SW 1271 (cell line): ENCODE measurements around the gene KRTAP12-4.
"Not testable (repeated sequence)": the region's sequence is repeated elsewhere in the genome, so short reads cannot be mapped to it uniquely, and the experiment has no call there.

Experiments
- DNase-seq, 2 experiments: peaks; one replicate each; lab custom pipeline; 2025; lab: John Stamatoyannopoulos, UW

The KRTAP12-4 gene, protein sequence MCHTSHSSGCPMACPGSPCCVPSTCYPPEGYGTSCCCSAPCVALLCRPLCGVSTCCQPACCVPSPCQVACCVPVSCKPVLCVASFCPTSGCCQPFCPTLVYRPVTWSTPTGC

DNA sequence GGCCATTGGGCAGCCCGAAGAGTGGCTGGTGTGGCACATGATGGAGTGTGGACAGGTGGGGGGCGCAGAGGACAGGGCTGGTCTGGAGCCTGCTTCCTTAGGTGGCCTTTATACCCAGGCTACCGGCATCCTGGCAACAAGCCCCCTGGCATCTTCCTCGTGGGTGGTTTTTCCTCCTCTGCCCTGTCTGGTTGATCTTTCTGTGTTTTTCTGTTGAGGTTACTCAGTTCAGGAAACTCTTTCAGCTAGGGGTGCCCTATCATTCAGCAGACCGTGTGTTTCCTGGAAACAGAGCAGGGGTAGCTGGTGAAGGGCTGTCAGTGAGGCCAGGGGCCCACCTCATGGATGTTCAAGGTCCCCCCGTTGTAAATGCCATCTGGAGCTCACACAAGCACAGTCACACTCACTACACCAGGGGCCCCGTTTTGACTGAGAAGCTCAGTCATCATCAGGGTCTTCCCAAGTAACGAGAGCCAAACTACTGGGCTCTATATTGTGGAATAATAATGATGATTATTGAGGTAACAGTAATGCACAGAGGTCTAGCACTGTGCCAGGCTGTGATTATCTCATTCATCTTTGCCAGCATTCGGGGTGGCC lies at the start of gene KRTAP12-4:
TSS of gene KRTAP12-4 (minus strand) at position 84 of the 600 bp plus-strand sequence. CDS start at position 39, 45 bp downstream.
- DNase-seq, result no peak

DNA sequence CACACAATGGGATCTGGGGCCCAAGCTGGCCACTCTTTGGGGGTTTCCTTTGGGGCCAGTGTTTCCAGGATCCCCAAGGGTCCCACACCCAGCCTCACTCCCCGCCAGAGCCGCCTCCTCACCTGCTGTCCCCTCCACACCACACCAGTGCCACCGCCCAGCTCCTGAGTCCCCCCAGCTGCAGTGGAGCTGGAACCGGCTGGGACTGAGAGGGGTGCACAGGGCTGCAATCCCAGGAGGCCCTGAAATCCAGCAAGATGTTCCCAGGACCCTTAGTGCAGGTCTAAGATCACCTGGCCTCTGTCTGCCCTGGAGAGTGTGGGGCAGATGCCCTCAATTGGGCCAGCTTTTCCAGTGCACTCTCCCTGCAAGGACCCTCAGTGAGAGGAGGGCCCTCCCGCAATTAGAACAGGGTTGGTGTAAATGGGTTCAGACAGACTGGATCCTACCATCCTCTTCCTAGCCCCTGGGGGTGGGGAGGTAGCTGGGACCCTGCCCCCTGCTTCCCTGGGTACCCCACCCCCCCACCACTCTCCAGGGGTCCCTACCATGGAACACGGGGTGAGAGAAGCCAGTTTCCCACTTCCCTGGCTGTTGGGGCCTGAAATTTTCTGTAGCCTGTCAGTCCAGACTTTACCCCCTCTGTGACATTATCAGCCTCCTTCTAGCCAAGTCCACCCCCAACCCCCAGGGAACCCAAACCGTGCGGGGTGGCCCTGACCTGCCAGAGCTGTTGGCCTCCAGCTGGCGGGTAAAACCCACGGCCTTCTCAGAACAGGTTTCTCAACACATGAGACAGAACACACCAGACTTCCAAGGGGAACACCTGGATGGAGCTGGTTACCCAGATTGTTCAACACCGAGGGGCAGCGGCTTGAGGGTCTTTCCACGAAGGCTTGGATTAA lies 49.5 kb upstream of the KRTAP12-4 start:
- no peak for DNase-seq

DNA sequence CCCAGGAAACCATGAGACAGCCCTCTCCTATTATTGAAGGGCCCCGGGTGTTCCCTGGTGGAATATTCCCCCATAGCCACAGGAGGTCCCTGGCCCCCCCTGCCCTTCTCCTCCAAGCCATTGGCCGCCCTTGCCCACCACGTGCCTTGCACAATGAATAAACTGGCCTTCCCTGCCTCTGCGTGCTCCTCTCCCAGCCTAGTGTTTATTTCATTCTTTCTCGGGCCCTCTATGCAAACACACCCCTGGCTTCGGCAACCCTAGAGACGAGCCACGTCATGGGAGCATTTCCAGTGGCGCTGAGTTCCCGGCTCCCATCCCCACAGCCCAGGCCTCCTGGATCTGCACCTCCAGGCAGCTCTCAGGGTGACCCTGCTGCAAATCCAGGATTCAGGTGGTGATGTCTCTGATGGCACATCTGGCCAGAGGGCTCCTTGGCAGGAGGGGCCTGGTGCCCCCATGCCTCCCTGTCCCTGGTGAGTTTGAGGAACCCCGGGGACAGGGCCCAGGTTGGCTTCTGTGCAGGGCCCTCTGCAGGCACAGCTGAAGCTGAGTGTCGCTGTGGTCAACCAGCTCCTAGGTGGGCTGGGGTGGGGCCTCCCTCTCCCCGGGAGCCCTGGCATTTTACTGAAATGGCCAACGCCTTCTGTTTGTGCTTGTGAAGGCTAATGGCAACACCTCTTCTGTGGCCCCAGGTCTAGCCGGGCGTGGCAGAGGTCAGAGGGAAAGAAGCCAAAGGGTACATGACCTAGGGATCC lies 48.7 kb upstream of the KRTAP12-4 start:
- no peak for DNase-seq

DNA sequence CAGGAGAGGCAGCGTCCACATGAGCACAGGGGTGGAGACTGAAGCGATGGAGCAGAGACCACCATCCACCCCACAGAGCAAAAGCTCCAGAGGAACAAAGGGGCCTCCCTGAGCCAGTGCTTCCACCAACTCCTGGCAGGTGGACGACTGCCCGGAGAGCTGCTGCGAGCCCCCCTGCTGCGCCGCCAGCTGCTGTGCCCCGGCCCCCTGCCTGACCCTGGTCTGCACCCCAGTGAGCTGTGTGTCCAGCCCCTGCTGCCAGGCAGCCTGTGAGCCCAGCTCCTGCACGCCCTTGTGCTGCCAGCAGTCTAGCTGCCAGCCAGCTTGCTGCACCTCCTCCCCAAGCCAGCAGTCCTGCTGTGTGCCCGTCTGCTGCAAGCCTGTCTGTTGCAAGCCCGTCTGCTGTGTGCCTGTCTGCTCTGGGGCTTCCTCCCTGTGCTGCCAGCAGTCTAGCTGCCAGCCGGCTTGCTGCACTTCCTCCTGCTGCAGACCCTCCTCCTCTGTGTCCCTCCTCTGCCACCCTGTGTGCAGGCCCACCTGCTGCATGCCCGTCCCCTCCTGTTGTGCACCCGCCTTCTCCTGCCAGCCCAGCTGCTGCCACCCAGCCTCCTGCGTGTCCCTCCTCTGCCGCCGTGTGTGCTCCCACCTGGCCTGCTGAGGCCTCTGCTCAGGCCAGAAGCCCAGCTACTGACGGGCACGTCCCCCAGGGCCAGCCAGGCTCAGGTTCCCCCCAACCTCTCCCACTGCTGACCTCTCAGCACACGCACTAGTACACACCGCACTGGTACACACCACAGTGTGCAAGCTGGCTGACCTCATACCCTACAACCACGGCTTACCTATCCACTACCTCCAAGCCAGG lies 47.9 kb upstream of the KRTAP12-4 start:
- no peak for DNase-seq

DNA sequence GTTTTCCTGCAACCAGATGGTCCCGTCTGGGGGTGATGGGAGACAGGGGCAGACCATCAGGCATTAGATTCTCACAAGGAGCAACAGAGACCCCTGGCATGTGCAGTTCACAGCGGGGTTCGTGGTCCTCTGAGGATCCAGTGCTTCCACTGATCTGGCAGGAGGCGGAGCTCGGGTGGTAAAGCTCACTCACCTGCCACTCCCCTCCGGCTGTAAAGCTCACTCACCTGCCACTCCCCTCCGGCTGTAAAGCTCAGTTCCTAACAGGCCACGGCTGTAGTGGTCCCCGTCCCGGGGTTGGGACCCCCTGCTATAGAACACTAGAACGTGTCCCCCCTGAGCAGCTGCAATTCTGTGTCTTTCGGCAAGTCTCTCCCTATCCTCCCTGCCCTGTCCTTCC lies 47.1 kb upstream of the KRTAP12-4 start:
- DNase-seq, result no peak

DNA sequence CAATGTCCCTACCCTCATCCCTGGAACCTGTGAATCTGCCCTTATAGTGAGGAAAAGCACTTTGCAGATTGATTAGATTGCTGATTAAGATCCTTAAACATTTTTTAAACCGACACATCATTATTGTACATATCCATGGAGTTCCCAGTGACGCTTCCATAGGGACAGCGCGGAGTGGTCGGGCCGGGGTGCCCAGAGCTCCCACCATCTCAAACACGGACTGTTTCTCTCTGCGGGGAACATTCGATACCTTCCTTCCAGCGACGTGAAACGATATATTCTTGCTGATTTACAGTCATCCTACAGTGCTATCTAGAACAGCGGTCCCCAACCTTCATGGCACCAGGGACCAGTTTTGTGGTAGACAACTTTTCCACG lies 46.6 kb upstream of the KRTAP12-4 start:
- DNase-seq, result no peak

DNA sequence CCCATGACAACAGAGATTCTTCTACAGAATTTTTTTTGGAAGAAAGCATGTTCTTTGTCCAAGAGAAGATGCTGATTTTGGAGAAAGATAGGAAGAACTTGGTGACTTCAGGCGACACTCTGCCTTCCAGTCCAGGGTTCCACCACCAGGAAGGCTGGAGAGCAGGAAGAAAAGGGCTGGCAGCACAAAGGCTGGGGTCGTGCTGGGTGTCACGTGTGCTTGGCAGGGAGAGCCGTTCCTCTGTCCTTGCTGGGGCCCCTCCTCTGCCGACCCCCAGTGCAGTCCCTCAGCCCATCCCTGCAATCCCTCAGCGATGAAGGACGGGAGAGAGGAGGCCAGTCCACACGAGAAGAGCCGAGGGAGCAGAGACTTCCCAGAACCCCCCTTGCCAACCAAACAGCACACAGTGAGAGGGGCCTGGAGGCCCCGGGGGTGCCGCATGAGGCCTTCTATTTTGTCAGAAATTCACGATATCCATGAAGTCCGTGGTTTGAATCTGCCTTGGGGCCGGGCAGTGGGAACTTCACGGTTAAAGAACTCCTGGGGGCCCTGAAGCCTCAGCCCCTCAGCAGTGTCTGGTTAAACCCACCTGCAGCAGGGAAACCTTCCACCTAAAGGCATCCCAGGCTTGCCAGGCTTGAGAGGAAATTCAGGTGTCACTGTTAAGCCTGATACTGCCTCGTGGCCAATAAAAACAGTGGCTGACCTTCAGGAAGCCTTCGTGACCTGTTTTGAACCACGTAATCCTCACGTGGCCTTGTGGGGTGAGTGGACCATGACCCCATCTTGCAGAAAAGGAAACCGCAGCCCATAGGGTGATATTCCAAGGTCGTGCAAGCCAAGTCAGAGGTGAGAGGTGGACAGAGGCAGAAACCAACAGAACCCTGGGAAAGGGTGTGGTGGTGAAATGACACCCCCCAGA lies 45.9 kb upstream of the KRTAP12-4 start:
- no peak for DNase-seq

DNA sequence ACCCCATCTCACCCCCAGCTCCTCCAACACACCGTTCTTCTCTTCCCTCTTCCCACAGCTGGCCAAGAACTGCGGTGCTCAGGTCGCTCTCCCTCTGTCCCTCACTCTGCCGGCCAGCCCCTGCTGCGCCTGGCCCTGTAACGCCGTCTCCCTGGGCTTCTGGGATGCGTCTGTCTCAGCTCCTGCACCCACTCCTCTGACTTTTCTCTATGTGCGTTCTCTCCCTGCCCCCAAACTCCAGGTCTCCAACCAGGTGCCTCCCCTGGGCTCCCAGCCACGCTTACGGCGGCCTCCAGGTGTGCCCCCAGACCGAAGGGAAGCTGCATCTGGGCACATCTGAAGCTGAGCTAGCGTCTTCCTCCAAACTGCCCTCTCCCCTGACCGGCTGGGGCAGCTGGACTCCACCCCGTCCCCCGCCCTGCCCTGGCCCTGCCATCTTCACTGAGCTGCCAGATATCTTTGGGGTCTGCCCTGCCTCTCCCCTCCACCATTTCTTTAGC lies 45.1 kb upstream of the KRTAP12-4 start:
- DNase-seq, result no peak

DNA sequence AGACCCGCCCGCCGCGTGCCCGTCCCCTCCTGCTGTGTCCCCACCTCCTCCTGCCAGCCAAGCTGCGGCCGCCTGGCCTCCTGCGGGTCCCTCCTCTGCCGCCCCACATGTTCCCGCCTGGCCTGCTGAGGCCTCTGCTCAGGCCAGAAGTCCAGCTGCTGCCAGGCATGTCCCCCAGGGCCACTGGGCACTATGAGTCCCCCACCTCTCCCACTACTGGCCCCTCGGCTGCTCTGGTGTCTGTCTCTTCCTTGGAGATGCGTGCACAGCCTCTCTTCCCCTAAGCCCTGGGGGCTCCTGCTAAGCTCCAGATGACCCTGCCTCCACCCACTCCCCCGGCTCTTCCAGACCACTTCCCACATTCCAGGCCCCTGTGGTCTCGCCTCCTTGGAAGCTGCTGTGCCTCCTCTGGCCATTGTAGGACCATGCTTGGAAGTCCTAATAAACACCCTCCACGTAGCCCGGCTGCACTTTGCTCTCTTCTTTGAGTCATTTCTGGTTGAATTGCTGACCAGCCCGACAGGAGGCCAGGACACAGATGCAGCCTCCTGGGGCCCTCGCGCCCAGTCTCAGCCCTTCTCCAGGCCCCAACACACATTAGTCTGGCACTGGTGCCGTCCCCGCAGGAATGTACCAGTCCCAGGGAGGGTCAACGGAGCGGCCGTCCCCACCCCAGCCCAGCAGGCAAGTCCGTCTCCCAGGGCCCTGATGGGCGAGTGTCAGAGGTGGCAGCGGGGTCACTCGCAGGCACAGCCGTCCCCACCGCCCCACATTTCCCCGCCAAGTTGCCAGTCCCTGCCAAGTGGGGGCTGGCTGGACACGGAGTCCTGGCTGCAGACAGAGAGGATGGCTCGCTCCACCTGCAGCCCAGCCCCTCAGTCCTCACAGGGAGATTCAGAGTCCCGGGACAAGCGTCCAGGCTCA lies 43.6 kb upstream of the KRTAP12-4 start:
- DNase-seq, result no peak

DNA sequence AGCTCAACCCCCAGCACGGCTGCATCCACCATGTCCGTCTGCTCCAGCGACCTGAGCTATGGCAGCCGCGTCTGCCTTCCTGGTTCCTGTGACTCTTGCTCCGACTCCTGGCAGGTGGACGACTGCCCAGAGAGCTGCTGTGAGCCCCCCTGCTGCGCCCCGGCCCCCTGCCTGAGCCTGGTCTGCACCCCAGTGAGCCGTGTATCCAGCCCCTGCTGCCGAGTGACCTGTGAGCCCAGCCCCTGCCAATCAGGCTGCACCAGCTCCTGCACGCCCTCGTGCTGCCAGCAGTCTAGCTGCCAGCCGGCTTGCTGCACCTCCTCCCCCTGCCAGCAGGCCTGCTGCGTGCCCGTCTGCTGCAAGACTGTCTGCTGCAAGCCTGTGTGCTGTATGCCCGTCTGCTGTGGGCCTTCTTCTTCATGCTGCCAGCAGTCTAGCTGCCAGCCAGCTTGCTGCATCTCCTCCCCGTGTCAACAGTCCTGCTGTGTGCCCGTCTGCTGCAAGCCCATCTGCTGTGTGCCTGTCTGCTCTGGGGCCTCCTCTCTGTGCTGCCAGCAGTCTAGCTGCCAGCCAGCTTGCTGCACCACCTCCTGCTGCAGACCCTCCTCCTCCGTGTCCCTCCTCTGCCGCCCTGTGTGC lies 42.8 kb upstream of the KRTAP12-4 start, which contains the start of gene KRTAP10-12:
TSS of gene KRTAP10-12 (plus strand) at position 1 of the 639 bp plus-strand sequence. CDS start at position 31, 30 bp downstream.
- DNase-seq, result not testable (repeated sequence)

DNA sequence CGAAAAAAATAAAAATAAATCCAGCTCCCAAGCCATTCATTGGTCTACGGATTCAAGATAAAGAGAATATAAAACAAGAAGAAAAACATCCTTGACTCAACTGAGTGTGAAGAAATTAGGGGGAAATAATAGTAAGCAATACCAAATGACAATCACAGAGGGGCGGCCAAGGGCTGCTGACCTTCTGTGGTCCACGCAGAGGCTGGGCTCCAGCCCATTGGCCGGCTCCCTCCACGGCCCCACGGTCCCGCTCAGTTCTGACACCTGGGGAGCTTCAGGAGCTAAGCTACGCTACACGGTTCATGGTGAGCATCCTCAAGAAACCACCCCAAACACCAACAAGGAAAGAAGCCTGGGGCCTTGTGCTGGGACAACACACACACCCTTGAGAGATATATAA lies 42.1 kb upstream of the KRTAP12-4 start:
- DNase-seq, result no peak

DNA sequence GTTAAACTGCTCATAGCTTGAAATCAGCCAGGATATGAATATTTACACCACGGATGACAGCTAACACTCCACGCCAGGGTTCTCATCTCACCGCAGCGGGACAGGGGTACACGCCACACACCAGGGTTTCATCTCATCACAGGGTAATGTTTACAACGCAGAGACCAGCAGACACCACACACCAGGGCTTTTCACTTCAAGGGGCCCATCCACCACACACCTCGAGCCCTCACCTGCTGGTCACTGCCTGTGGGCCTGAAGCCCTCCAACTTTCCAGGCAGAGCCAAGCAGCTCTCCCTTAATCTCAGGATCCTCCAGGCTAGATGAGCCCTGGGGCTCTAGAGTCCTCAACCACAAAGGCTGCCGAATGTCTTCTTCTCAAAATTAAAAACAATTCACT lies 41.2 kb upstream of the KRTAP12-4 start:
- DNase-seq, result no peak

DNA sequence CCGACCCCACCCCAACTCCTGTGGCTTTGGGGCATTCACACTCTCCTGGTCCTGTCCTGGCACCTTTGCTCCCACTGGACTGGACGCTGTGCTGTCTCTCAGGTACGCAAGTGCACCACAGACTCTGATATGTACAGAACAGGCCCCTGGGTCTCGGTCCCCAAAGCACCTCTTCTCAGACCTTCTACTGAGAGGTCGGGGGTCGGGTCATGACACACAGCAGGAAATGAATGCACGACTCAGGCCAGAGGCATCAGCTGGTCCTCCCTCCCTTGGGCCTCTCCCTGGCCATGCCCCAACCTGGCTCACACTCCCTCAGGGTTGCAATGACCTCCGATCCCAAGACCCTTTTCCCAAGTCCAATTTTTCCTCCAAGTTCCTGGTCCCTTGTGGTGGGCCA lies 40.7 kb upstream of the KRTAP12-4 start:
- DNase-seq, result no peak

DNA sequence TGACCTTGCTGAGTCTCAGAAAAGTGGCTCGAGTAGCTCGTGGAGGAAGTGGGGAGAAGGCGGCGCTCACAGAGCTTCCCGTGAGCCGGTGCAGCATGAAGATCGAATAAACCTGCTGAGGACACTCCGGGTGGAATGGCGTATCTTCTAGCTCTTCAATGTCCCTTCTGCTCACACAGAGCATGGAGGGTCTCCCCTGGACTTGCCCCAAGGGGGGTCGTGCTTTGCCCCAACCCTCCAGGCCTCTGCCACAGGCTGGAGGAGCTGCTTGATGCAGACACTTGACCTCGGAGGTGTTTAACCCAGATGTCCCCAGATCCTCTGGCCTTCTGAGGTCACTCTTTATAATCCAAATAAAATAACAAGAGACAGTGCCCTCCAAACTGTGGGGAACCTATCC lies 40.3 kb upstream of the KRTAP12-4 start:
- DNase-seq, result no peak

DNA sequence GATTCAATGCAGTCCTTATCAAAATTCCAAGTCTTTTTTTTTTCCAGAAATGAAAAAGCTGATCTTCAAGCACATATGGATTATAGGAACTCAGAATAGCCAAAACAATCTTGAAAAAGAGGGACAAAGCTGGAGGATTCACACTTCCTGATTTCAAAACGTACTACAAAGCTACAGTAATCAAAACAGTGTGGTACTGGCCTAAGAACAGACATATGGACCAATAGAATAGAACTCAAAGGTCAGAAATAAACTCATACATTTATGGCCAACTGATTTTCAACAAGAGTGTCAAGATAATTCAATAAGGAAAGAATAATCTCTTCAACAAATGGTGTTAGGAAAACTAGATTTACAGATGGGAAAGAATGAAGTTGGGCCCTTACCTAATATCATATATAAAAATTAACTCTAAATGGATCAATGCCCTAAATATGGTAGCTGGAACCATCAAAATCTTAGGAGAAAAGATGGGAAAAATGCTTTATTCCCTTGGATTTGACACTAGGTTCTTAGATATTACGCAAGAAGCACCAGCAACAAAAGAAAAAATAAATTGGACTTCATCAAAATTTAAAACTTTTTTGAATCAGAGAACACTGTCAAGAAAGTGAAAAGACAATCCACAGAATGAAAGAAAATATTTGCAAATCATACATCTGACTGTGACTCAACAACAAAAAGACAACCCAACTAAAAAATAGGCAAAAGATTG lies 38.5 kb upstream of the KRTAP12-4 start:
- DNase-seq, result no peak

DNA sequence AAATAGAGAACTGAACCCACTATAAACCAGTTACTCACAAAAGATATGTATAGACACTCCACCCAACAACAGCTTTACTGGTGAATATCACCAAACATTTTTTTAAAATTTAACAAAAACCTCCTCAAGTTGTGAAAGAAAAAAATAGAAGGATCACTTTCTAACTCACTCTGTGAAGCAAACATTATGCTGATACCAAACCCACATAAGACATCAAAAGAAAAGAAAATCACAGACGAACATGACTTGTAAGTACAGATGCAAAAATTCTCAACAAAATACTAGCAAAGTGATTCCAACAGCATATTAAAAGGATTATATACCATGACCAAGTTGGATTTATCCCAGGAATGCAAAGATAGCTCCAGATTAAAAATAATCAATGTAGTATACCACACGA lies 37.2 kb upstream of the KRTAP12-4 start:
- DNase-seq, result no peak

DNA sequence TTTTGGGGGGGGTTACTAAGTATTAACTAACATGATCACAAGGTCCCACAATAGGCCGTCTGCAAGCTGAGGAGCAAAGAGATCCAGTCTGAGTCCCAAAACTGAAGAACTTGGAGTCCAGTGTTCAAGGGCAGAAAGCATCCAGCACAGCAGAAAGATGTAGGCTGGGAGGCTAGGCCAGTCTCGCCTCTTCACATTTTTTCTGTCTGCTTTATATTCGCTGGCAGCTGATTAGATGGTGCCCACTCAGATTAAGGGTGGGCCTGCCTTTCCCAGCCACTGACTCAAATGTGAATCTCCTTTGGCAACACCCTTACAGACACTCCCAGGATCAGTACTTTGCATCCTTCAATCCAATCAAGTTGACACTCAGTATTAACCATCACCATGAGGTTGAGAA lies 35.3 kb upstream of the KRTAP12-4 start:
- DNase-seq, result not testable (repeated sequence)

DNA sequence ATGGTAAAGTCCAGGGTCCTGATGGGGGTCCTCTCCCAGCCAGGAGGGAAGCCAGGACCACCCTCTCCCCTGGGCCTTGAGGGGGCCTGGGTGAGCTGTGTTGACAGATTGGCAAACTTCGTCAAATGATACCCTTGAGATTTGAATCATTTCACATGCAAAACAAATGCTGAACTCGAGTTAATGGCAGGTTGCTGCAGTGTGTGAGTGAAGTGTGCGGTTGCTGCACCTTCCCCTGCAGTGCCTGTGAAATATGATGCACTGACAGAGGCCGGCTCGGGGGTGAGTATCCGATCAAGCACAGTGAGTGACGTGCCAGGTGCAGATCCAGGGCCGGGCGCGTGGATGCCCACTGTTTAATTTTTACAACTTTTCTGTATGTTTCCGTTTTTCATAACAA lies 33.2 kb upstream of the KRTAP12-4 start:
- no peak for DNase-seq
